ENCODE results near the gene FAM89B.
A peak's percentile ranks its signal among the peaks of the same experiment; 100 is the strongest.

Gene FAM89B

DNA sequence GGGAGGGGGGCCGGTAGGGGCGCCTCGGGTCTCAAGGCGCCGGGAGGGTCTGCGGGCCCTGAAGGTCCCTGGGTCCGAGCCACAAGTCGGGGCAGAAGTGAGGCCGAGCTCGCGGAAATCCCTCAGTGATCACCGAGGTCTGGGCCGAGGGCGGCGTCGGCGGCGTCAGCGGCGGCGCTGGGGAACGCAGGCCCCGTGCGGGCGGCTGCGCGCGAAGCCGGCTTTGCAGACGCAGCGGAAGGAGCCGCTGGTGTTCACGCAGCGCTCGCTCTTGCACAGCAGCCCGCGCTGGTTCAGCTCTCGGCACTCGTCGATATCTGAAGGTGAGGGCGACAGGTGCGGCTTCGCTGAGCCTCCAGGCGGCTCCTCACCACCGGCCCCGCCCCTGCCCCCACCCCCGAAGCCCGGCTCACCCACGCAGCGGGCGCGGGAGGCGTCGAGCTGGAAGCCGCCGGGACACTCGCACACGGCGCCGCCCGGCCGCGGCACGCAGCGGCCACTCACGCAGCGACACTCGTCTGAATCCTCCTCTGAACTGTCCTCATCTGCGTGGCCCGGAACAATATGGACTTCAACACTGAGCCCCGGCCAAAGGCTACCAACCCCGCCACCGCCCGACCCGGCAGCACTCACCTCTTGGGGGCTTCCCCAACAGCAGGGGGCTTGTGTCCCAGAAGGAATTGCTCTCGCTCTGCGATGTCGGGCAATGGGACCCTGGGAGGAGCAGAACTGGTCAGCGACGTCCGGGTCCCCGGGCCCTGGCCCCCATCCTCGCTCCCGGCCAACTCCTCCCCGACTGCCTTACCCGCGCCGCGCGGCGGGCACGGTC lies 33.2 kb upstream of the FAM89B start:
- no peak for DNase-seq (ENCODE audit: low read depth)

GRCh38 chr11:65539744-65540289 lies 32.5 kb upstream of the FAM89B start:
- peak; percentile 31 for DNase-seq (ENCODE audit: low read depth)

DNA sequence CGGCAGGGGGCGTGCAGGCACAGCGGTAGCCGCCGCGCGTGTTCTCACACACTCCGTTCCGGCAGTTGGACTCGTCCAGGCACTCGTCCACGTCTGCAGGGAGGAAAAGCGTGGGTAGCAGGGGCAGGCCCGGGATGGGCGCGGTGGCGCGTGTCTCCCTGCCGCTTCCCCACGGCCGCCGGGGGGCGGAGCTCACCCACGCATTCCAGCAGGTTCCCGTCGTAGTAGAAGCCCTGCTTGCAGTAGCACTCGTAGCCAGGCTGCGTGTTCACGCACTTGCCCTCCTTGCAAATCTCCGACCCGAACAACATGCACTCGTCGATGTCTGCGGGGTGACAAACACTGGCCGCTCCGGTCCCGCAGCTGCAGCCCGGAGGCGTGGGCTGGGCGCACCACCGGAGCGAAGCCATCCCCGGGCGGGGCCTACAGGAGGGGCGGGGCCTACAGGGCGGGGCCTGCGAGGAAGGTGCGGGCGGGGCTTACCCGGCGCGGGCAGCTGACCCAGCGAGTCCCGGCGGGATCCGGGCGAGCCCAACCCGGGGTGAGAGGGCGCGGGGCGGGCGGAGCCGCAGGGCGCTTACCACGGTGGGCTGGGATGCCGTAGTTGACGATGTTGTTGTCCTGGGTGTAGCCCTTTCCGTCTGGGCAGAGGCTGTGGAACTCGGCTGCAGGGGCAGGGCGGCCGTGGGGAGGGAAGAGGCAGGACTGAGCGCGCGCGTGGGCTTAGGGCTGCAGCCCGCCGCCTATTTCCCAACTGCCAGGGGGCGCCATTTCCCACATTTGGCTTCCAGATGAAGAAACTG lies 31.8 kb upstream of the FAM89B start:
- DNase-seq (ENCODE audit: low read depth) = peak; percentile 76

GRCh38 chr11:65541093-65541982 lies 31.0 kb upstream of the FAM89B start:
- DNase-seq (ENCODE audit: low read depth) = no peak

DNA sequence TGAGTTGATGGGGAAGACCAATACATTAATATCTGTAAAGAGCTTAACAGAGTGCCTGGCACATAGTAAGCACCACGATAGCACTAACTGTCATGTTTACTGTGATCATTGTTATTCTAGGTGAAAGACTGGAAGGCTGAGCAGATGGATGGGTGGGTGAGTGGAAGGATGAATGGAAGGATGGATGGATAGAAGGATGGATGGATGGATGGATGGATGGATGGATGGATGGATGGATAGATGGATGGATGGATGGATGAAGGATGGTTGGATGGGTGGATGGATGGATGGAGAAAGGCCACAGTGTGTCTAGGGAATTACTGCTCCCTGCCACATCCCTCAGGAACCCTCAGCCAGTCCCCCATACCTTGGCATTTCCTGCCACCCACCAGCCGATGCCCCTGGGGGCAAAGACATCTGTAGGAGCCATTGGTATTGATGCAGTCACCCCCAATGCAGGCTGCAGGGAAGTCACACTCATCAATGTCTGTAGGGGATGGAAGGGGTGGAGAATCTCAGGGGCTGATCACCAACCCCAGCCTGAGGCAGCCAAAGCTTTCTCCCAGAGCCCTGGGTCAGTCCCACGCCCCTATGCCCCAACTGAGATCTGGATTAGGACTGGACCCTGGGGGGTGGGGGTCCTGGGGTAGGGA lies 29.5 kb upstream of the FAM89B start:
- DNase-seq (ENCODE audit: low read depth) = no peak

DNA sequence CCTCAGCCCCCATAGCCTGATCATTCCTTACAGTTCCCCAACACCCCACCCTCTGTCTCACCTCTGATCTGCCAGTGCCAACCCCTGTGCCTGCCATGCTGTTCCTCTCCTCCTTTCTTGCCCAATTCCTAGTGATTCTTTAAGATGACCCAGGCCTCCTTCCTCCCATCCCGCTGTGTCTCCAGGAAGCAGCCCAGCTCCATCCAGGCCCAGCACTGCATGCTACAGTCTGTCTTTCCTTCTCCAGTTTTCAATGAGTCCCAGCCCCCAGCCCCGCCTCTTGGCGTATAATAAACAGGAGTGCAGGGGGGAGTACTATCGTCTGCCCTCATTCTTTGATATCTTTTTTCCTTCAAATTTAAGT lies 26.5 kb upstream of the FAM89B start:
- DNase-seq (ENCODE audit: low read depth) = no peak

GRCh38 chr11:65546217-65546958 lies 25.9 kb upstream of the FAM89B start:
- peak; percentile 97 for DNase-seq (ENCODE audit: low read depth)

DNA sequence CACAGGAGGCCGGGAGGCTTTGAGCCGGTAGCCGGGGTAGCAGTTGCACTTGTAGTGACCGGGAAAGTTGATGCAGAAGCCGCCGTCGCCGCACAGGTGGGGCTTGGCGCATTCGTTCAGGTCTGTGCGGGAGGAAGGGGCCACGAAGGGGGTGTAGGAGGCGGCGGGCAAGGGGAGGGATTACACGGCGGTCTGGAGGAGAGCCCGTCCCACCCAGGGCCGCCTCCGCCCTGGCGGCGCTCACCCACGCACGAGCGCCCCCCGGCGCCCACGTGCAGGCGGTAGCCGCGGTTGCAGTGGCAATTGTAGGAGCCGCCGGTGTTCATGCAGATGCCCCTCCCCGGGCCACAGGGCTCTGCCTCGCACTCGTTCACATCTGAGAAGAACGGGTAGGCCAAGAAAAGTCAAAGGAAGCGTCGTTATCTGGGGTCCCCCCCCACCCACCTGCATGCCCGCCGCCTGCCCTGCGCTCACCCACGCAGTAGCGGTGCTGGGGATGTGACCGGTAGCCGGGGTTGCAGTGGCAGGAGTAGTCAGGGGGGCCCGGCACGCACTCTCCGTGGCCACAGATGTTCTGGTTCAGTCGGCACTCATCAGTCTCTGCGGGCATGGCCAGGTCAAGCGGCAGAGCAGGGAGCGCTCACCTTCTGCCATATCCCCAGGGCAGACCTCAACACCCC lies 24.8 kb upstream of the FAM89B start:
- DNase-seq (ENCODE audit: low read depth) = no peak

DNA sequence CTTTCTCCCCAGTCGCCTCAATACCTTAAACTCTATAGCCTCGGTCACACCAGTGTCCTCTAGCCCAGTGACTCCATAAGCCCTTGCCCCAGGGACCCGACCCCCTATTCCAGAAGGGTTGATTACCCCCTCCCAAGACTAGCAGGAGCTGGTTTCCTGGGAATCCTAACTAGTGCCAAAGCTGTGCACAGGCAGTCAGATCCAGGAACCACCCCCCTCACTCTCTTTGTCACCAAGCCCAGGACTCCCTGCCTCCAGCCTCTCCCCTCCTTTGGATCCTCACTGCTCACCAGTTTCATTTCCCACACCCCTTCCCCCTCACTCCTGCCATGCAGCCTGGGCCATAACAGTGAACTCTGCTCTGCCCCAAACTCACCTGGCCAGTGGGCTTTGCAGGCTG lies 23.9 kb upstream of the FAM89B start:
- DNase-seq (ENCODE audit: low read depth) = no peak

DNA sequence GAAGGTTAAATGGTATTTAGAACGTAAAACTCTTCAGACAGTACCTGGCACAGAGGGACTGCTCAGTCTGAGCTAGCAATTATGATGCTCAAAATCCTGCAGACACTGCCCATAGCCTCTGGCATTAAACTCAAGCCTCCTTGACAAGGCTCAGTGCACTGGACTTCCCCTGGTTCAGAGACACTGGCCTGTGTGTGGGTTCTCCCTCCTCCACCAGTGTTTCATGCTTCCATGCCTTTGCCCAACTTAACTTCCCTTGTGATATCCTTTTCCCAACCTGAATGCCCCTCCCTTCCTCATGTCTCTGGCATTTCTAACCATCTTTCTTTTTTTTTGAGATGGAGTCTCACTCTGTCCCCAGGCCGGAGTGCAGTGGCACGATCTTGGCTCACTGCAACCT lies 23.2 kb upstream of the FAM89B start:
- no peak for DNase-seq (ENCODE audit: low read depth)

- DNase-seq (ENCODE audit: low read depth) = peak; percentile 56
Observed at GRCh38 chr11:65551572-65552387, 20.6 kb upstream of the FAM89B start.

DNA sequence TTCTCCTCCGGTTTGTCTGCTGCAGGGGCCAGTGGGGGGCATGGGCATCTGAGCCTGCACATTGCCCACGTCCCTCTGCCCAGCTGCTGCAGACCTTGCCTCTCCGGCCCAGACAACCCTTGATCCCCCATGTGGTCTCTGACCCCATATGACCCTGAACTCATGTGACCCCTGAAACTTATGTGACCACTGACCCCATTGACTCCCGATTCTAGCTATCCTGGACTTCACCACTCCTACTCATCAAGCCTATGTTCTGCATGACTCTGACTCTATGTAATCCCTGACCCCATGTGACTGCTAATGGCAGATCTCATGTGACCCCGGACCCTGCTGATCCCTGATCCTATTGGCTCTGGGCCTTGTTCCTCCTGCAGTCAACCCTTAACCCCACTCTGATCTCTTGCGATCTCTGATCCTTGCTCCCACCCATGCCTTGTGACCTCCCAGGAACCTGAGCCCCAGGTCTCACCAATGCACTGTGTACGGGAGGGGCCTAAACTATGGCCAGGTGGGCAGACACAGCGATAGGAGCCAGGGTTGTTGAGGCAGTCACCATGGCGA lies 19.9 kb upstream of the FAM89B start:
- no peak for DNase-seq (ENCODE audit: low read depth)

DNA sequence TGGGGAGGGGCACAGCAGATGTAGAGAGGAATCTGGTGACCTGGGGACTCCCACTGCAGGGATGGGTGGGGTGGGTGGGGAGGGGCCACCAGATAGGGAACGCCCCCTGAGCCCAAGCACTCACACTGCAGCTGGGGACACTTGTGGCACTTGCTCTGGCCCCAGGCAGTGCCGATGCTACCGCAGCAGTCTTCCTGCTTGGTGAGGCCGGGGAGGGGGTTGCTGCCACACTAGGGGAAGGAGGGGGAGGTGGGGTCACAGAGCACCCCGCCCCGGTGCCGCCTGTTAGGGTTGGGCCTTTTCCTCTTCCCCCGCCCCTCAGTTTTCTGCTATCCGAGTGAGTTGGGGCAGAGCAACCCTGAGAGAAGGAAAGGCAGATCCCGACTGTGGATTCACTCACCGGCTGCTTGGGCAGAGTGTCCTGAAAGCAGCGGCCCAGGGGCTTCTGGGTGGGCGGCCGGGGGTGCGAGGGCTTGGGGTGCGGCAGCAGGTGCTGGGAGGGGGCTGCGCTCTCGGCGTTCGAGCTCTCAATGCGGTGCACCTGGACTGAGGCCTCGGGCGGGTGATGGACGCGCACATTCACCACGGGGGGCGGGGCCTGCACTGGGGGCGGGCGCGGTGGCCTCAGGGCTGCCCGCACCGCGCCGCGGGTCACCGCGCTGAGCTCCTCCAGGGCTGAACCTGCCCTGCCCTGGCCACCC lies 18.9 kb upstream of the FAM89B start:
- peak; percentile 44 for DNase-seq (ENCODE audit: low read depth)

DNA sequence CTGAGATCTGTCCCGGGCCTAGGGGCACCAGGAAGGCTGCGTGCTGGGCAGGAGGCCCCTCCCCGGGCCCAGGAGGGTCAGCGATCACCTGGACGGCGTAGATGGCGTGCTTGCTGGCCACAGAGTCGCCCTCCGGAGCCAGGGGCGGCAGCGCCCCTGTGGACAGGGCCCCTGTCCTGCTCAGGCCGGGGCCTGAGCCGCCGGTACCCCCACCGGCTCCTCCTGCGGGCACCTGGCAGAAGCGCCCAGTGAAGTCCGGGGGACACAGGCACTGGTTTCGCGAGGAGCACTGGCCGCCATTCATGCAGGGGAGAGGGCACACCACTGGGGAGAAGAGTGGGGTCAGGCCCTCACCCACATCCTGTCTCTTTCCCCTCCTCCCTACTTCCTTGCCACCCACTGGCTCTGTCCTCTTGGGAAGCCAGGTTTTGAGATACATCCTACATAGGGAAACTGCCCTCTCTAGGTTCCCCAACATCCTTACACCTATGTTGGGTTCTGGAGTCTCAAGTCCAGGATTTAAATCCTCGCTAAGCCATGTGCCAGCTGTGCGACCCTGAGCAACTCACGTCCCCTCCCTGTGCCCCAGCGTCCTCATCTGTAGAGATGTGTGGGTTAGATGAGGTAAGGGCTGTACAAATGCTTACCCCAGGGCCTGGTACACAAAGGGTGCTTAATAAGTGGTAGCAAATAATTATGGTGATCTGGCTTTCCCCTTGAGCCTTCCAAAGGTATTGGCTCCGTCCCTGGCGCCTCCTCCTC lies 18.1 kb upstream of the FAM89B start:
- no peak for DNase-seq (ENCODE audit: low read depth)

DNA sequence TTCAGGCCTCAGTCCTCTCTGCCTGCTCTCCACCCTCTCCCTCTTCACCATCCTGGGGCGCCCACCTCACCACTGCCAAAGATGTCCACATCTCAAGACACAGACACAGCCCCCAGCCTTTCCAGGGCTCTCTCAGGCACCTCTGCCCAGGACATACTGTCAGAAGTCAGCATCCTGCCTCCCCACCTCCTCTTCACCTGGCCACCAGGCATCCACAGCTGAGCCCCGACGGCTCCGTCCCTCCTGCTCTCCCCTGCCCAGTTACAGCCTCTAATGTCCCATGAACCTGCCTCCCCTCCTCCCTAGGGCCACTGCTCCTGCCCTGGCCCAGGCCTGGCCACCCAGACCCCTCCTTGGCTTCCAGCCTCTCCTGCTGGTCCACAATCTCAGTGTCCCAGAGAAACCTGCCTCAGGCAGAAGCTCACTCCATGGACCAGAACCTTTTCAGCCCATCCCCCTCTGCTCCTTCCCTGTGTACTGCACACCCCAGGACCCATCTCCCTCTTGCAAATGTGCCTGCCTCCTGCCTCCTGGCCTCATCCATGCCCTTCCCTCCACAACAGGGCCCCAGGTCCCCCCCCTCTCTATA lies 17.4 kb upstream of the FAM89B start:
- no peak for DNase-seq (ENCODE audit: low read depth)

- DNase-seq (ENCODE audit: low read depth) = no peak
Observed at GRCh38 chr11:65555693-65556231, 16.6 kb upstream of the FAM89B start.
